ENCODE results near the gene SCLY. TPM values are rescaled to one million over a fixed set of nuclear protein-coding genes. Genes with fewer than 3 reads are reported as not detected.

The SCLY gene
- total and polyA plus RNA-seq, 2 of the 8 experiments (the other 6 are each of a cell fraction or from before 2014, with no cell fraction given): 79.0 to 79.5 TPM

GRCh38 chr2:238085899-238086298 lies 25.1 kb downstream of the SCLY start:
- Histone ChIP-seq H4K20me1 (replicated peaks in 1 of 2; ENCODE audit: control insufficient read depth in 1 of 2, insufficient read depth in 2 of 2, low read length in 2 of 2) (peaks cover 4 to 10% of the 10 kb centered on the region in 2 experiments), H2AK5ac (ENCODE audit: low read depth, low read length) (no peak overlapping the region), H3K23me2 (ENCODE audit: low read depth, low read length) (no peaks in the 10 kb centered on the region), H3K36me3 (ENCODE audit: control insufficient read depth in 2 of 4, insufficient read depth in 4 of 4, low read length in 3 of 4) (peaks cover 17 to 63% (median 44%) of the 10 kb centered on the region in 4 experiments), H3K4ac (replicated peaks; ENCODE audit: insufficient read length, low read depth, low read length) (no peak overlapping the region), H3K27me3 (replicated peaks in 1 of 4; ENCODE audit: control insufficient read depth in 3 of 4, extremely low read depth in 1 of 4, insufficient read depth in 3 of 4, low read length in 3 of 4) (no peaks in the 10 kb centered on the region), H2BK20ac (ENCODE audit: low read length) (no peak overlapping the region), H4K91ac (replicated peaks; ENCODE audit: insufficient read length, low read length) (no peak overlapping the region), H2BK12ac (ENCODE audit: low read depth, low read length) (no peak overlapping the region), H2BK120ac (replicated peaks; ENCODE audit: low read depth, low read length) (no peak overlapping the region), H3K9me3 (ENCODE audit: insufficient read depth in 2 of 2, low read depth in 1 of 2, low read length in 1 of 2) (no peaks in the 10 kb centered on the region), H3K14ac (ENCODE audit: insufficient read length) (no peak overlapping the region), H3K4me3 (ENCODE audit: extremely low read depth in 1 of 4, insufficient read depth in 2 of 4, low read depth in 3 of 4, low read length in 4 of 4) (no peak overlapping the region), H4K5ac (ENCODE audit: insufficient read length, low read depth, low read length) (no peak overlapping the region), H2AFZ (ENCODE audit: low read length) (no peak overlapping the region), H3K18ac (ENCODE audit: extremely low read depth, low read length) (no peak overlapping the region), H3K4me2 (ENCODE audit: insufficient read depth in 1 of 2, low read depth in 2 of 2, low read length in 2 of 2) (no peak overlapping the region), H4K8ac (ENCODE audit: extremely low read depth, insufficient read depth, low read length) (no peak overlapping the region), H3K9ac (replicated peaks in 1 of 4; ENCODE audit: extremely low read depth in 1 of 4, low read depth in 3 of 4, low read length in 3 of 4) (no peak overlapping the region), H3K4me1 (replicated peaks in 1 of 4; ENCODE audit: control insufficient read depth in 3 of 4, insufficient read depth in 4 of 4, low read length in 3 of 4) (no peaks in the 10 kb centered on the region), H3K56ac (replicated peaks; ENCODE audit: insufficient read length, low read depth, low read length) (no peak overlapping the region), H2BK15ac (ENCODE audit: low read length) (no peak overlapping the region), H3K23ac (ENCODE audit: insufficient read length) (no peak overlapping the region), H2BK5ac (ENCODE audit: low read depth, low read length) (no peak overlapping the region), H3K79me2 (ENCODE audit: control insufficient read depth in 1 of 2, insufficient read depth in 2 of 2, low read length in 2 of 2) (no peaks in the 10 kb centered on the region; a peak in 1 of 4 replicates), H3K79me1 (ENCODE audit: low read depth, low read length) (no peaks in the 10 kb centered on the region), H3K27ac (ENCODE audit: low read depth, low read length) (no peak overlapping the region)
- DNase-seq (ENCODE audit: low read depth in 1 of 2, low spot score in 2 of 2) (no peak), FAIRE-seq (no peak)
- CTCF ChIA-PET (ENCODE audit: partially characterized antibody): interaction anchor here (0.6 to 1.0 kb wide), 2 partner anchors 36 to 341 kb away, joined by 3 read pairs; no protein-coding TSS in a partner anchor
- POLR2A ChIA-PET (ENCODE audit: partially characterized antibody): interaction anchor here (1.2 kb wide), 1 partner anchor 8 kb away, joined by 4 read pairs; no protein-coding TSS in a partner anchor
- 83% methylated on average over 3 of the region's 3 CpGs; no CpG with 5 or more reads in 1 of the 2 experiments for WGBS, 2 experiments (ENCODE audit: extremely low coverage in 1 of 2, insufficient coverage in 1 of 2, insufficient read length in 1 of 2, insufficient replicate concordance in 2 of 2, low coverage in 1 of 2, low lambda C conversion rate in 2 of 2, missing lambda C conversion rate in 1 of 2)
- TF ChIP-seq CBX8 (IDR thresholded peaks at IDR 0.05; ENCODE audit: borderline replicate concordance, low read depth, low read length) (no peak), EP300 (IDR thresholded peaks at IDR 0.05; ENCODE audit: borderline replicate concordance in 1 of 2, low read depth in 2 of 2, low read length in 2 of 2) (no peak), HDAC6 (IDR thresholded peaks at IDR 0.05; ENCODE audit: low read depth, low read length) (no peak), TAF1 (IDR thresholded peaks at IDR 0.05; ENCODE audit: low read depth, low read length) (no peak), YY1 (IDR thresholded peaks at IDR 0.05; ENCODE audit: low read depth, low read length) (no peak), RFX5 (IDR thresholded peaks at IDR 0.05; ENCODE audit: borderline replicate concordance, low read depth, low read length) (no peak), TBP (IDR thresholded peaks at IDR 0.05; ENCODE audit: low read depth, low read length) (no peak), SUZ12 (IDR thresholded peaks at IDR 0.05; ENCODE audit: low read length) (no peak), RXRA (IDR thresholded peaks at IDR 0.05; ENCODE audit: insufficient read depth, low read depth, low read length) (no peak), POLR2A (IDR thresholded peaks at IDR 0.05; ENCODE audit: control extremely low read depth in 1 of 2, low read depth in 2 of 2, low read length in 2 of 2) (no peak), USF2 (IDR thresholded peaks at IDR 0.05; ENCODE audit: low read length) (no peak), CHD1 (IDR thresholded peaks at IDR 0.05; ENCODE audit: low read depth, low read length) (no peak), NANOG (IDR thresholded peaks at IDR 0.05; ENCODE audit: insufficient read depth, low read depth, low read length, poor library complexity, severe bottlenecking) (no peak)
